B cell (primary cell): ENCODE results near the gene GINS3.

Experiments used
- CTCF ChIP-seq: fragments of 200-600 bp; IDR thresholded peaks from one replicate; pipeline ENCODE4 v1.8.0; 2022; ENCODE audit warnings: antibody characterized with exemption, mild to moderate bottlenecking
- EZH2 ChIP-seq: IDR thresholded peaks from 2 replicates; pipeline ENCODE4 v1.6.1; 2012; ENCODE audit warnings: borderline replicate concordance, low read depth, mild to moderate bottlenecking, moderate library complexity, low read length; ENCODE audit not compliant: insufficient read depth, poor library complexity, severe bottlenecking

- TF ChIP-seq EZH2 (no peak), CTCF (no peak)
Observed at GRCh38 chr16:58399718-58400633, 7.7 kb downstream of the GINS3 start.
